ENCODE measurements around the gene SLC26A6. TPM values are rescaled to one million over a fixed set of nuclear protein-coding genes. Genes with fewer than 3 reads are reported as not detected.

The SLC26A6 gene
- total RNA-seq, 4 donors from 2014 or later, result 13.8 to 26.4 (median 15.9) TPM

GRCh38 chr3:48623851-48624547 lies 11.3 kb downstream of the SLC26A6 start:
- H3K4me1 ChIP-seq, result no peaks in the 10 kb centered on the region
- H3K9me3 ChIP-seq, result no peaks in the 10 kb centered on the region
- WGBS, 2 donors, result 73 to 77% methylated on average over 6 of the region's 6 CpGs
- TF ChIP-seq CTCF (IDR thresholded peaks at IDR 0.05) (no peak), POLR2A (IDR thresholded peaks at IDR 0.05) (no peak)
- H3K4me3 ChIP-seq, result no peak overlapping the region
- no peak for DNase-seq (ENCODE audit: low spot score in 2 of 2)
- peaks cover 0 to 48% (median 0%) of the 10 kb centered on the region in 3 donors for H3K36me3 ChIP-seq
- H3K27me3 ChIP-seq, result no peaks in the 10 kb centered on the region
- no peak overlapping the region for H3K27ac ChIP-seq

GRCh38 chr3:48621461-48621869 lies 13.8 kb downstream of the SLC26A6 start, which contains the start of gene TMEM89:
TMEM89 (minus strand) TSS chr3:48621769; CDS start chr3:48621756, 13 bp downstream.
- H3K4me1 ChIP-seq, result no peaks in the 10 kb centered on the region
- H3K27ac ChIP-seq, result no peak within 1 kb of the TSS

GRCh38 chr3:48619541-48620524 lies 15.4 kb downstream of the SLC26A6 start:
- 80 to 83% methylated on average over 7 of the region's 7 CpGs for WGBS, 2 donors
- H3K4me1 ChIP-seq, result no peaks in the 10 kb centered on the region
- no peak overlapping the region for H3K27ac ChIP-seq
- H3K9me3 ChIP-seq, result peaks cover 0 to 21% (median 0%) of the 10 kb centered on the region in 4 donors
- no peaks in the 10 kb centered on the region for H3K27me3 ChIP-seq
- no peak for DNase-seq (ENCODE audit: low spot score in 2 of 2)
- H3K4me3 ChIP-seq, result no peak overlapping the region
- TF ChIP-seq POLR2A (IDR thresholded peaks at IDR 0.05) (no peak), EP300 (IDR thresholded peaks at IDR 0.05) (no peak), CTCF (IDR thresholded peaks at IDR 0.05) (no peak)
- peaks cover 0 to 6% (median 0%) of the 10 kb centered on the region in 3 donors for H3K36me3 ChIP-seq

More at GRCh38 chr3:48621461-48621869, 13.8 kb downstream of the SLC26A6 start, which contains the start of gene TMEM89:
- 90 to 93% methylated on average over 4 to 11 of the region's 19 CpGs for WGBS, 2 donors
- Histone ChIP-seq H3K4me3 (no peak within 1 kb of the TSS), H3K9me3 (peaks cover 0 to 21% (median 0%) of the 10 kb centered on the region in 4 donors), H3K27me3 (no peaks in the 10 kb centered on the region), H3K36me3 (peaks cover 0 to 22% (median 0%) of the 10 kb centered on the region in 3 donors)
- TF ChIP-seq EP300 (IDR thresholded peaks at IDR 0.05), result no peak
- no peak for TF ChIP-seq CTCF (IDR thresholded peaks at IDR 0.05)
- TF ChIP-seq POLR2A (IDR thresholded peaks at IDR 0.05), result no peak
- DNase-seq (ENCODE audit: low spot score in 2 of 2), result no peak

GRCh38 chr3:48617559-48617958 lies 17.7 kb downstream of the SLC26A6 start:
- no peak for DNase-seq (ENCODE audit: low spot score in 2 of 2)
- Histone ChIP-seq H3K27ac (no peak overlapping the region), H3K27me3 (no peaks in the 10 kb centered on the region), H3K9me3 (peaks cover 0 to 21% (median 0%) of the 10 kb centered on the region in 4 donors), H3K4me3 (no peak overlapping the region), H3K4me1 (no peaks in the 10 kb centered on the region), H3K36me3 (peaks cover 0 to under 1% (median 0%) of the 10 kb centered on the region in 3 donors)
- TF ChIP-seq EP300 (IDR thresholded peaks at IDR 0.05), result no peak
- no peak for TF ChIP-seq POLR2A (IDR thresholded peaks at IDR 0.05)
- no peak for TF ChIP-seq CTCF (IDR thresholded peaks at IDR 0.05)
- 97 to 98% methylated on average over 4 of the region's 4 CpGs for WGBS, 2 donors

All from tibial nerve (tissue), 4 donors.